Ovary (tissue), 9 donors: Measurements from ENCODE around the gene ABLIM1. TPM values are rescaled to one million over a fixed set of nuclear protein-coding genes. Genes with fewer than 3 reads are reported as not detected.

Source experiments
- DNase-seq, 5 donors: peaks; one replicate each; pipeline ENCODE4 v3.0.0-alpha.2; 2019 to 2020
- H3K27ac ChIP-seq, 2 donors: fragments of 200-600 bp; one replicate each; pipeline versions ENCODE4 v1.5.1 to v1.8.0; 2019 to 2022
- H3K27me3 ChIP-seq: fragments of 200-600 bp; one replicate; pipeline ENCODE4 v1.8.0; 2022
- H3K36me3 ChIP-seq: fragments of 200-600 bp; sonication (generic); one replicate; pipeline ENCODE4 v1.5.1; 2019
- H3K4me1 ChIP-seq: one replicate; pipeline ENCODE4 v1.8.1; 2013; ENCODE audit warnings: mild to moderate bottlenecking, moderate library complexity; ENCODE audit not compliant: insufficient read depth
- H3K4me3 ChIP-seq: fragments of 200-600 bp; sonication (generic); one replicate; pipeline ENCODE4 v1.5.1; 2017
- H3K9me3 ChIP-seq, 2 donors: fragments of 200-600 bp in 1 of 2; sonication (generic) in 1 of 2; one replicate each; pipeline versions ENCODE4 v1.5.1 to v1.8.1; 2013 to 2019; ENCODE audit warnings: mild to moderate bottlenecking in 1 of 2, moderate library complexity in 1 of 2
- CTCF ChIP-seq, 3 donors: fragments of 450-650 bp in 2 of 3; fragments of 200-600 bp in 1 of 3; IDR thresholded peaks; one replicate each; pipeline versions ENCODE4 v1.5.1 to v1.8.0; 2016 to 2022; ENCODE audit warnings: antibody characterized with exemption in 3 of 3, mild to moderate bottlenecking in 1 of 3
- EP300 ChIP-seq: sonication (generic); formaldehyde crosslinking; IDR thresholded peaks from one replicate; pipeline ENCODE4 v1.6.1; 2017; ENCODE audit warnings: antibody characterized with exemption
- POLR2A ChIP-seq: fragments of 450-650 bp; IDR thresholded peaks from one replicate; pipeline ENCODE4 v1.6.1; 2017; ENCODE audit warnings: antibody characterized with exemption, mild to moderate bottlenecking, moderate library complexity
- WGBS, 3 donors: extraction: QIAGEN DNeasy Blood & Tissue Kit in 1 of 3; methylation state at CpG; one replicate each; pipeline versions ENCODE4 v1.1.5 to v1.1.7; 2013 to 2017; 5-methylcytosine and 5-hydroxymethylcytosine counted together
- intact Hi-C, 4 donors: fragments of 100-400 bp; cut with DNase I; formaldehyde crosslinking; loops; one replicate each; pipeline versions ENCODE4 v1.11.0 to v1.15.1; 2022 to 2023
- polyA plus RNA-seq, 2 donors: library from polyadenylated mRNA; stranded (reverse); fragments of 200-250 nt in 1 of 2; fragments of 350-450 nt in 1 of 2; fragmentation: Illumina TruSeq in 1 of 2; extraction: RNeasy Lipid Tissue Mini Kit (QIAGEN cat#74804) in 1 of 2; gene quantifications; one replicate each; pipeline ENCODE4 v1.2.3, GENCODE V29; 2013 to 2014
- total RNA-seq, 7 donors: library from RNA; depleted of rRNA in 2 of 7; stranded (reverse); fragments of >200 nt in 2 of 7; fragmentation: NEBNext Ultra II Directional in 3 of 7; extraction: Animal tissue kit (Norgen Biotek cat#: 25700) in 3 of 7; gene quantifications; one replicate each; pipeline versions ENCODE4 v1.1.0 to v1.2.4, GENCODE V29; 2016 to 2023
- donor health status: DM: no; HTN: no; CAD: no; lungs with moderate emphysema.
- donor health status: DM: no; HTN: no; CAD: no.
- donor health status: Bipolar disorder and iron deficiency.
- donor health status: DM: yes; HTN: yes; CAD: no.
- donor health status: DM: no; HTN: no; CAD: no.
- donor health status: DM: yes; HTN: yes; CAD: no.

The ABLIM1 gene
- total and polyA plus RNA-seq, 9 donors: 155 to 505 (median 283) TPM

DNA sequence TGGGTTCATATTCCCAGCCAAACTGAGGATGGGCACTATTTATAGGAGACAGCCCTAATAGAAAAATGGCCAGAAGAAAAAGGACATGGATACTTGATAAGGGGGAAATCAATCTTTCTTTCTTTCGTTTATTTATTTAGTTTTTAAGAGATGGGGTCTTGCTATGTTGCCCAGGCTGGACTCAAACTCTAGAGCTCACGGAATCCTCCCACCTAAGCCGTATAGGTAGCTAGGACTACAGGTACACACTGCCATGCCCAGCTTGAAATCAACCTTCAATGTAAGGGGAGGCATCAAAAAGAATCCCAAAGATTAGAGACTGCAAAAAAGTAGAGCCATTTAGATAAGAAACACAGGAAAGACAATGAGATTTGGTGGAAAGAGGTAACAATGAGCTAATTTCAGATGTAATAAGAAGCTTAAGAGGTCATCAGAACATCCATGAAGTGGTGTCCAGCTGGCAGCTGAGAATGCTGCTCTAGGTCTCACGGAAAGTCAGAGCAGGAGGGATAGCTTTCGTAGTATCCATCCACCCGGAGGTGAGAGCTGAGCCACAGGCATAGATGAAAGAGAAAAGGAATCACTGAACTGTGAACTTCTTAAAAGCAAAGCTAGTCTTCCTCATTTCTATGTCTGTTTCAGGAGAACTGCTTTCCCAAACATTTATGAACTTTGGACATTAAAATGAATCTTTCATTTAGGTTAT, 10.5 kb upstream of the ABLIM1 start:
- WGBS, 3 donors: 92 to 95% (median 92%) methylated on average over 6 of the region's 6 CpGs

DNA sequence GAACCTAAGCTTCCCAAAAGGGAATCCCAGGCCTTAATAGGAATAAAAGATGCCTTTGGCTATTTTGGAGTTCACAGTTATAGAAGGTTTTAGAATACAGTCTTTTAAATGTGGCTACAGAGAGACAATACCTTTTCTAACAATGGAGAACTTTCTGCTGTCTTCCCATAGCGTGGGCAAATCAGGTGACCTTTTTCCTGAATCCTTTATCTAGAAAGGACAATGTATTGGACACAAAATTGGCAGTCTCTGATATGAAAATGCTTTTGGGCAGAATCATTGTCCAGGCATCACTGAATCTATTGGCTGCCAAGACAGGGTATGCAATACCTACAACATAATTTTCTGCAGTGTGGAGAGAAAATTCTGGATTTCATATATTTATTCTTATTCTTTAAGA, 7.8 kb upstream of the ABLIM1 start:
- Histone ChIP-seq H3K9me3 (no peaks in the 10 kb centered on the region), H3K27me3 (no peaks in the 10 kb centered on the region), H3K4me3 (no peak overlapping the region), H3K36me3 (no peaks in the 10 kb centered on the region), H3K27ac (no peak overlapping the region), H3K4me1 (no peaks in the 10 kb centered on the region)
- no peak for DNase-seq
- TF ChIP-seq EP300: no peak
- TF ChIP-seq CTCF (IDR thresholded peaks at IDR 0.05): no peak
- TF ChIP-seq POLR2A: no peak
- WGBS, 3 donors: 82 to 97% (median 89%) methylated on average over 1 of the region's 1 CpG
- intact Hi-C loops: no loop called here

More for the DNA sequence above, 10.5 kb upstream of the ABLIM1 start:
- no peak overlapping the region for H3K4me3 ChIP-seq
- intact Hi-C loops: no loop called here
- no peak overlapping the region for H3K27ac ChIP-seq
- TF ChIP-seq POLR2A: no peak
- TF ChIP-seq CTCF (IDR thresholded peaks at IDR 0.05): no peak
- no peak for TF ChIP-seq EP300
- H3K36me3 ChIP-seq: no peaks in the 10 kb centered on the region
- no peaks in the 10 kb centered on the region for H3K9me3 ChIP-seq
- no peak for DNase-seq
- no peaks in the 10 kb centered on the region for H3K27me3 ChIP-seq
- no peaks in the 10 kb centered on the region for H3K4me1 ChIP-seq

- TF ChIP-seq POLR2A (no peak), EP300 (no peak), CTCF (IDR thresholded peaks at IDR 0.05) (no peak)
- 67 to 74% (median 70%) methylated on average over 2 of the region's 2 CpGs for WGBS, 3 donors
- Histone ChIP-seq H3K4me1 (no peaks in the 10 kb centered on the region), H3K9me3 (no peaks in the 10 kb centered on the region), H3K4me3 (no peak overlapping the region), H3K27ac (no peak overlapping the region), H3K36me3 (no peaks in the 10 kb centered on the region), H3K27me3 (no peaks in the 10 kb centered on the region)
- DNase-seq: no peak
- intact Hi-C loops: no loop called here
These were observed 7.3 kb upstream of the ABLIM1 start for GRCh38 chr10:114665406-114665805.

- no peak overlapping the region for H3K4me3 ChIP-seq
- no peak overlapping the region for H3K27ac ChIP-seq
These were observed 6.1 kb upstream of the ABLIM1 start for GRCh38 chr10:114664127-114664526.

More at GRCh38 chr10:114664127-114664526, 6.1 kb upstream of the ABLIM1 start:
- no peak for DNase-seq
- TF ChIP-seq EP300 (no peak), POLR2A (no peak), CTCF (IDR thresholded peaks at IDR 0.05) (no peak)
- intact Hi-C loops: no loop called here
- Histone ChIP-seq H3K9me3 (no peaks in the 10 kb centered on the region), H3K4me1 (no peaks in the 10 kb centered on the region), H3K36me3 (no peaks in the 10 kb centered on the region), H3K27me3 (no peaks in the 10 kb centered on the region)
- 55 to 58% (median 57%) methylated on average over 4 of the region's 4 CpGs for WGBS, 3 donors
